Smooth muscle cell (in vitro differentiated cells): ENCODE data around the gene PGAM5. TPM values are rescaled to one million over a fixed set of nuclear protein-coding genes. Genes with fewer than 3 reads are reported as not detected.

ENCODE experiments used
- DNase-seq: peaks from one replicate; lab custom pipeline; 2025; ENCODE audit not compliant: unreplicated experiment; lab: John Stamatoyannopoulos, UW
- H2AFZ ChIP-seq: fragments of 200-600 bp; sonication (generic); 2 replicates; pipeline ENCODE4 v1.6.0; 2016; ENCODE audit warnings: antibody characterized with exemption, low read depth, mild to moderate bottlenecking
- H3F3A ChIP-seq: fragments of 200-600 bp; sonication (generic); 2 replicates; pipeline ENCODE4 v1.6.0; 2017; ENCODE audit warnings: antibody characterized with exemption, low read depth
- H3K27ac ChIP-seq: fragments of 200-600 bp; sonication (generic); 2 replicates; pipeline ENCODE4 v1.5.1; 2016; ENCODE audit warnings: low read depth, mild to moderate bottlenecking
- H3K27me3 ChIP-seq: fragments of 200-600 bp; sonication (generic); 2 replicates; pipeline ENCODE4 v1.6.1; 2016; ENCODE audit warnings: low read depth, mild to moderate bottlenecking
- H3K36me3 ChIP-seq: fragments of 200-600 bp; sonication (generic); 2 replicates; pipeline ENCODE4 v1.5.1; 2016; ENCODE audit warnings: low read depth
- H3K4me1 ChIP-seq: fragments of 200-600 bp; sonication (generic); 2 replicates; pipeline ENCODE4 v1.5.1; 2016; ENCODE audit warnings: low read depth
- H3K4me2 ChIP-seq: fragments of 200-600 bp; sonication (generic); 2 replicates; pipeline ENCODE4 v1.6.0; 2016; ENCODE audit warnings: mild to moderate bottlenecking
- H3K4me3 ChIP-seq: fragments of 200-600 bp; sonication (generic); 2 replicates; pipeline ENCODE4 v1.5.1; 2016; ENCODE audit warnings: mild to moderate bottlenecking
- H3K79me2 ChIP-seq: fragments of 200-600 bp; sonication (generic); 2 replicates; pipeline ENCODE4 v1.6.0; 2016; ENCODE audit warnings: low read depth, mild to moderate bottlenecking
- H3K9ac ChIP-seq: fragments of 200-600 bp; sonication (generic); 2 replicates; pipeline ENCODE4 v1.6.0; 2016; ENCODE audit warnings: low read depth
- H3K9me3 ChIP-seq: fragments of 200-600 bp; sonication (generic); replicated peaks from 2 replicates; pipeline ENCODE4 v1.5.1; 2016; ENCODE audit warnings: low read depth
- H4K20me1 ChIP-seq: fragments of 200-600 bp; sonication (generic); 2 replicates; pipeline ENCODE4 v1.6.0; 2016; ENCODE audit warnings: low read depth
- WGBS: methylation state at CpG from one replicate; pipeline ENCODE4 v1.1.7; 2016; ENCODE audit warnings: low lambda C conversion rate; 5-methylcytosine and 5-hydroxymethylcytosine counted together
- polyA plus RNA-seq: library from polyadenylated mRNA; unstranded; fragments of >200 nt; fragmentation: Nextera tagmentation; extraction: Ambion mirVana; gene quantifications from 2 replicates; pipeline ENCODE4 v1.2.1, GENCODE V29; 2016
- total RNA-seq: library from RNA; depleted of rRNA; stranded (reverse); fragments of >200 nt; gene quantifications from 2 replicates; pipeline ENCODE4 v1.2.3, GENCODE V29; 2014
- TF ChIP-seq, protein P1 (sequence below): fragments of 200-600 bp; sonication (generic); IDR thresholded peaks from 2 replicates; pipeline ENCODE4 v1.5.1; 2017; ENCODE audit warnings: borderline replicate concordance, mild to moderate bottlenecking, antibody characterized with exemption; ENCODE audit not compliant: insufficient read depth, poor library complexity, severe bottlenecking

Gene PGAM5
- total and polyA plus RNA-seq, 2 experiments from 2014 or later, result 13.5 to 16.8 TPM

DNA sequence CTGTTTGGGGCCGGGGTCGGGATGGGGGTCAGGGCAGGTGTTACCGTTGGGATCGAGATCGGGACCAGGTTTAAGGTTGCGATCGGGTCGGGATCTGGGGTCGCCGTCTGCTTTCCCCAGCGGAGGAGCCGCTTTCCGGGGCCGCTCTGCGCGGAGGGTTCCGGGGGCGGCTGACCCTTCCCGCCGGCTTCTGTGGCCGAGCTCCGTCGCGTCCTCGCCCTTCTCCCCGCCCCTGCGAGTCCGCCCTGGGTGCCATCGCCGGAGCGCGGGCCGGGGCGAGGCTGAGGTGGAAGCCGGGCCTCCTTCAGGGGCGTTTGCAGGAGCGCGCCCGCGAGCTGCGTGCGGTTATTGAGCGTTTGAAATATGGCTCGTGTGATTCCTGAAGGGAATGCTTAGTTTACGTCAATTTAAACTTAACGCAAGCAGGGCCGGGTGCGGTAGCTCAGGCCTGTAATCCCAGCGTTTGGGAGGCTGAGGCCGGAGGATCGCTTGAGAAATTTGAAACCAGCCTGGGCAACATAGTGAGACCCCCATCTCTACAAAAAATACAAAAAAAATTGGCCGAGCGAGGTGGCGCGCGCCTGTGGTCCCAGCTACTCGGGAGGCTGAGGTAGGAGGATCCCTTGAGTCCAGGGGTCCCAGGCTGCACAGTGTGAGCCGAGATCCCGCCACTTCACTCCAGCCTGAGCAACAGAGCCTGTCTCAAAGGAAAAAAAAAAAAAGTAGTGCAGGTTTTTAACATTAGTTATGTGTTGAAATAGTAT is 620 bp downstream of the PGAM5 start:
- Histone ChIP-seq H3K9me3 (no peaks in the 10 kb centered on the region), H3K79me2 (peaks cover 37% of the 10 kb centered on the region), H2AFZ (no peak overlapping the region), H3K4me2 (peak overlapping the region; percentile 94), H3K36me3 (no peaks in the 10 kb centered on the region), H3F3A (no peaks in the 10 kb centered on the region), H3K9ac (peak overlapping the region; percentile 69), H3K27me3 (no peaks in the 10 kb centered on the region), H4K20me1 (peaks cover 27% of the 10 kb centered on the region), H3K27ac (no peak overlapping the region), H3K4me3 (peak overlapping the region; percentile 98), H3K4me1 (peaks cover 16% of the 10 kb centered on the region)
- TF ChIP-seq, protein P1, sequence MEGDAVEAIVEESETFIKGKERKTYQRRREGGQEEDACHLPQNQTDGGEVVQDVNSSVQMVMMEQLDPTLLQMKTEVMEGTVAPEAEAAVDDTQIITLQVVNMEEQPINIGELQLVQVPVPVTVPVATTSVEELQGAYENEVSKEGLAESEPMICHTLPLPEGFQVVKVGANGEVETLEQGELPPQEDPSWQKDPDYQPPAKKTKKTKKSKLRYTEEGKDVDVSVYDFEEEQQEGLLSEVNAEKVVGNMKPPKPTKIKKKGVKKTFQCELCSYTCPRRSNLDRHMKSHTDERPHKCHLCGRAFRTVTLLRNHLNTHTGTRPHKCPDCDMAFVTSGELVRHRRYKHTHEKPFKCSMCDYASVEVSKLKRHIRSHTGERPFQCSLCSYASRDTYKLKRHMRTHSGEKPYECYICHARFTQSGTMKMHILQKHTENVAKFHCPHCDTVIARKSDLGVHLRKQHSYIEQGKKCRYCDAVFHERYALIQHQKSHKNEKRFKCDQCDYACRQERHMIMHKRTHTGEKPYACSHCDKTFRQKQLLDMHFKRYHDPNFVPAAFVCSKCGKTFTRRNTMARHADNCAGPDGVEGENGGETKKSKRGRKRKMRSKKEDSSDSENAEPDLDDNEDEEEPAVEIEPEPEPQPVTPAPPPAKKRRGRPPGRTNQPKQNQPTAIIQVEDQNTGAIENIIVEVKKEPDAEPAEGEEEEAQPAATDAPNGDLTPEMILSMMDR, result no peak
- WGBS, result 12% methylated on average over 54 of the region's 59 CpGs
- DNase-seq, result no peak

DNA sequence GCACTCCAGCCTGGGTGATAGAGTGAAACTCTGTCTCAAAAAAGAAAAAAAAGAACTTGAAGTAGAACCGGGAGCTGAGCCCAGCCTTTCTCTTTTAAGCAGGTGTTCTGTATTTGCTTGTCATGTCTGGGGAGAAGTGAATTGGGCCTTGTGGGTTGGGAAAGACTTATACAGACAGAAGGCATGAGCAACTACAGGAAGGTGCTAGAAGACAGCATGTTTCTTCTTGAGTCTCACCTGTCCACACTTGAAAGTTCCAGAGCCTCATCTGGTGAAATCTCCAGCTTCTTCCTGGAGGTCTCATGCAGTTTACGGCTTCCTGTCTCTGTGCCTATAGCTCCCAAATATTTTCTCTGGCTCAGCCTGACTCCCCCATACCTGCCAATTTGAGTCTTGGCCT is 2.5 kb downstream of the PGAM5 start:
- Histone ChIP-seq H2AFZ (no peak overlapping the region), H3K4me2 (no peak overlapping the region), H3F3A (no peaks in the 10 kb centered on the region), H3K9ac (no peak overlapping the region), H4K20me1 (peaks cover 27% of the 10 kb centered on the region), H3K36me3 (no peaks in the 10 kb centered on the region), H3K27me3 (no peaks in the 10 kb centered on the region), H3K27ac (no peak overlapping the region), H3K4me3 (no peak overlapping the region), H3K4me1 (peaks cover 16% of the 10 kb centered on the region), H3K79me2 (peaks cover 37% of the 10 kb centered on the region), H3K9me3 (no peaks in the 10 kb centered on the region)
- TF ChIP-seq, protein P1, result no peak
- no peak for DNase-seq
- WGBS, result 95% methylated on average over 2 of the region's 2 CpGs

DNA sequence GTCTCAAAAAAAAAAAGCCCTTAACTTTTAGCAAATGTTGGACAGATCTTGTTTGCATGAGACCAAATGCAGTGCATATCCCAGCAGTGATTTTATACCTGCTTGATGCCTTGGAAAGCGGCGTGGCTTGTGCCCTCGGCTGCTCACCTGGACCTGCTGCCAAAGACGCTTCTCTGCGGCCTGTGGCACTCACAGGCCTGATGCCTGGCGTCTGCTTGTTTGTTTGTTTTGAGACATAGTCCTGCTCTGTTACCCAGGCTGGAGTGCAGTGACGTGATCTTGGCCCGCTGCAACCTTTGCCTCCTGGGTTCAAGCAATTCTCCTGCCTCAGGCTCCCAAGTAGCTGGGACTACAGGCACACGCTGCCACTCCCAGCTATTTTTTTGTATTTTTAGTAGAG is 5.2 kb downstream of the PGAM5 start:
- 92% methylated on average over 9 of the region's 9 CpGs for WGBS
- no peak overlapping the region for H3K4me2 ChIP-seq
- H3F3A ChIP-seq, result peaks cover 7% of the 10 kb centered on the region
- TF ChIP-seq, protein P1, result no peak
- no peak overlapping the region for H2AFZ ChIP-seq
- peaks cover 37% of the 10 kb centered on the region for H3K79me2 ChIP-seq
- no peaks in the 10 kb centered on the region for H3K9me3 ChIP-seq
- H3K9ac ChIP-seq, result no peak overlapping the region
- no peak overlapping the region for H3K27ac ChIP-seq
- no peaks in the 10 kb centered on the region for H3K27me3 ChIP-seq
- no peaks in the 10 kb centered on the region for H3K36me3 ChIP-seq
- DNase-seq, result no peak
- no peak overlapping the region for H3K4me3 ChIP-seq
- peaks cover 8% of the 10 kb centered on the region for H3K4me1 ChIP-seq
- H4K20me1 ChIP-seq, result peaks cover 45% of the 10 kb centered on the region

DNA sequence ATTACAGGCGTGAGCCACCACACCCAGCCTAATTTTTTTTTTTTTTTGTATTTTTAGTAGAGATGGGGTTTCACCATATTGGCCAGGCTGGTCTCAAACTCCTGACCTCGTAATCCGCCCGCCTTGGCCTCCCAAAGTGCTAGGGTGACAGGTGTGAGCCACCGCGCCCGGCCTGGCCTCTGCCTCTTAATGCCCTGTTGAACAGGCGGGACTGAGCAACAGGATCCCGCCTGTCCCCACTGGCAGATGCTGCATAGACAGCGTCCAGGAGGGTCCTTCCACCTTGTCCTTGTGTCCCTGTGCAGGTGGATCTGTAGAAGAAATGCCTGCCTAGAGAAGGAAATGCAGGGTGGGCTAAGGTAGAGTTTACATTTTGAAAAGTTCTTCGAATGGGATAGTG is 5.7 kb downstream of the PGAM5 start:
- Histone ChIP-seq H3K4me1 (peaks cover 8% of the 10 kb centered on the region), H3K79me2 (peaks cover 34% of the 10 kb centered on the region), H3K9me3 (no peaks in the 10 kb centered on the region), H3K27me3 (no peaks in the 10 kb centered on the region), H3F3A (peaks cover 12% of the 10 kb centered on the region), H3K27ac (no peak overlapping the region), H3K9ac (no peak overlapping the region), H2AFZ (no peak overlapping the region), H3K4me3 (no peak overlapping the region), H3K36me3 (no peaks in the 10 kb centered on the region), H4K20me1 (peaks cover 50% of the 10 kb centered on the region), H3K4me2 (no peak overlapping the region)
- no peak for DNase-seq
- 85% methylated on average over 11 of the region's 11 CpGs for WGBS
- TF ChIP-seq, protein P1, result no peak
